ENCODE results near the gene PKDCC. TPM values are rescaled to one million over a fixed set of nuclear protein-coding genes. Genes with fewer than 3 reads are reported as not detected.

Gene PKDCC
- total and polyA plus RNA-seq, 2 of the 8 experiments (the other 6 are each of a cell fraction or from before 2014, with no cell fraction given): 49.9 to 80.1 TPM

GRCh38 chr2:42021464-42021863, 26.4 kb upstream of the PKDCC start:
- peaks cover 3 to 9% (median 6%) of the 10 kb centered on the region in 4 experiments; a peak in 6 of 7 replicates for H3K4me1 ChIP-seq (replicated peaks in 1 of 4; ENCODE audit: control insufficient read depth in 3 of 4, insufficient read depth in 4 of 4, low read length in 3 of 4)
- 0 out of 2 replicates have a peak overlapping the region, but pooled peaks have one; percentile 62 for H3K18ac ChIP-seq (ENCODE audit: extremely low read depth, low read length)
- no peak overlapping the region for H3K4ac ChIP-seq (replicated peaks; ENCODE audit: insufficient read length, low read depth, low read length)
- H2AK5ac ChIP-seq (ENCODE audit: low read depth, low read length): no peak overlapping the region
- H3K23ac ChIP-seq (ENCODE audit: insufficient read length): no peak overlapping the region
- no peak overlapping the region; the same call in 1 of the 2 replicates for H2BK5ac ChIP-seq (ENCODE audit: low read depth, low read length)
- FAIRE-seq (no peak), DNase-seq (ENCODE audit: low read depth in 1 of 2, low spot score in 2 of 2) (no peak)
- H3K56ac ChIP-seq (replicated peaks; ENCODE audit: insufficient read length, low read depth, low read length): no peak overlapping the region
- H3K27ac ChIP-seq (ENCODE audit: low read depth, low read length): no peak overlapping the region
- H3K36me3 ChIP-seq (ENCODE audit: control insufficient read depth in 2 of 4, insufficient read depth in 4 of 4, low read length in 3 of 4): no peaks in the 10 kb centered on the region
- no peak overlapping the region for H2BK120ac ChIP-seq (replicated peaks; ENCODE audit: low read depth, low read length)
- no peak overlapping the region for H4K91ac ChIP-seq (replicated peaks; ENCODE audit: insufficient read length, low read length)
- no peaks in the 10 kb centered on the region for H3K79me1 ChIP-seq (ENCODE audit: low read depth, low read length)
- ChIA-PET CTCF (ENCODE audit: partially characterized antibody) (interaction anchor here (0.8 to 2.3 kb wide), 8 partner anchors 9 to 69 kb away, joined by 3 to 6 read pairs (median 4); no protein-coding TSS in a partner anchor), POLR2A (ENCODE audit: partially characterized antibody) (interaction anchor here (1.1 to 1.9 kb wide), 3 partner anchors 11 to 135 kb away, joined by 3 to 7 read pairs (median 6); no protein-coding TSS in a partner anchor)
- H3K79me2 ChIP-seq (ENCODE audit: control insufficient read depth in 1 of 2, insufficient read depth in 2 of 2, low read length in 2 of 2): no peaks in the 10 kb centered on the region
- no peak overlapping the region for H4K5ac ChIP-seq (ENCODE audit: insufficient read length, low read depth, low read length)
- H3K9ac ChIP-seq (replicated peaks in 1 of 4; ENCODE audit: extremely low read depth in 1 of 4, low read depth in 3 of 4, low read length in 3 of 4): no peak overlapping the region
- H4K8ac ChIP-seq (ENCODE audit: extremely low read depth, insufficient read depth, low read length): peak overlapping the region; percentile 81; the same call in 1 of the 2 replicates
- H3K27me3 ChIP-seq (replicated peaks in 1 of 4; ENCODE audit: control insufficient read depth in 3 of 4, extremely low read depth in 1 of 4, insufficient read depth in 3 of 4, low read length in 3 of 4): no peaks in the 10 kb centered on the region
- WGBS, 2 experiments (ENCODE audit: extremely low coverage in 1 of 2, insufficient coverage in 1 of 2, insufficient read length in 1 of 2, insufficient replicate concordance in 2 of 2, low coverage in 1 of 2, low lambda C conversion rate in 2 of 2, missing lambda C conversion rate in 1 of 2): 73% methylated on average over 4 of the region's 4 CpGs; no CpG with 5 or more reads in 1 of the 2 experiments
- no peaks in the 10 kb centered on the region for H3K9me3 ChIP-seq (ENCODE audit: insufficient read depth in 2 of 2, low read depth in 1 of 2, low read length in 1 of 2)
- no peak overlapping the region for H3K14ac ChIP-seq (ENCODE audit: insufficient read length)
- no peak overlapping the region; the same call in 1 of the 2 replicates for H2BK20ac ChIP-seq (ENCODE audit: low read length)
- no peak overlapping the region for H3K4me2 ChIP-seq (ENCODE audit: insufficient read depth in 1 of 2, low read depth in 2 of 2, low read length in 2 of 2)
- no peak overlapping the region; the same call in 1 of the 2 replicates for H2BK12ac ChIP-seq (ENCODE audit: low read depth, low read length)
- H3K4me3 ChIP-seq (ENCODE audit: extremely low read depth in 1 of 4, insufficient read depth in 2 of 4, low read depth in 3 of 4, low read length in 4 of 4): no peak overlapping the region
- no peak overlapping the region for H2BK15ac ChIP-seq (ENCODE audit: low read length)
- TF ChIP-seq SIRT6 (IDR thresholded peaks at IDR 0.05; ENCODE audit: low read length) (no peak), GTF2F1 (IDR thresholded peaks at IDR 0.05; ENCODE audit: borderline replicate concordance, low read depth, low read length) (no peak), ZNF274 (IDR thresholded peaks at IDR 0.05; ENCODE audit: borderline replicate concordance, extremely low read depth, low read length) (no peak), EZH2 (IDR thresholded peaks at IDR 0.05; ENCODE audit: low read depth, low read length, severe bottlenecking) (no peak), POLR2AphosphoS5 (IDR thresholded peaks at IDR 0.05; ENCODE audit: low read depth, low read length) (no peak), CEBPB (IDR thresholded peaks at IDR 0.05; ENCODE audit: low read depth, low read length) (no peak), EGR1 (IDR thresholded peaks at IDR 0.05; ENCODE audit: borderline replicate concordance, low read depth, low read length) (no peak), BACH1 (IDR thresholded peaks at IDR 0.05; ENCODE audit: low read length) (no peak), TAF1 (IDR thresholded peaks at IDR 0.05; ENCODE audit: low read depth, low read length) (no peak), SIN3A (conservative IDR thresholded peaks at IDR 0.05 in 1 of 2, IDR thresholded peaks at IDR 0.05 in 1 of 2; ENCODE audit: low read depth in 1 of 2, low read length in 2 of 2) (no peak), SP2 (IDR thresholded peaks at IDR 0.05; ENCODE audit: low read length) (no peak)
- H2AFZ ChIP-seq (ENCODE audit: low read length): 0 out of 2 replicates have a peak overlapping the region, but pooled peaks have one; percentile 59
- no peaks in the 10 kb centered on the region; the same call in 1 of the 2 replicates for H3K23me2 ChIP-seq (ENCODE audit: low read depth, low read length)
- H4K20me1 ChIP-seq (replicated peaks in 1 of 2; ENCODE audit: control insufficient read depth in 1 of 2, insufficient read depth in 2 of 2, low read length in 2 of 2): no peaks in the 10 kb centered on the region
